HG03159 (cell line): Measurements from ENCODE around the gene ASCC3.
"Not testable (repeated sequence)": the region's sequence is repeated elsewhere in the genome, so short reads cannot be mapped to it uniquely, and the experiment has no call there.

Source experiments
- ATAC-seq: cut with Tn5 transposase; IDR thresholded peaks from one replicate; pipeline ENCODE4 v1.9.1; 2021; ENCODE audit warnings: mild to moderate bottlenecking, moderate library complexity; ENCODE audit not compliant: unreplicated experiment

Gene ASCC3

GRCh38 chr6:100808638-100809275 is 72.4 kb downstream of the ASCC3 start:
- ATAC-seq = no peak

- no peak for ATAC-seq
Observed at GRCh38 chr6:100806296-100806695, 74.8 kb downstream of the ASCC3 start.

- no peak for ATAC-seq
Observed at GRCh38 chr6:100803264-100804045, 77.7 kb downstream of the ASCC3 start.

GRCh38 chr6:100801036-100801435 is 80.1 kb downstream of the ASCC3 start:
- no peak for ATAC-seq

- ATAC-seq = peak; percentile 94
Observed at GRCh38 chr6:100796049-100796823, 84.9 kb downstream of the ASCC3 start.

GRCh38 chr6:100790084-100790483 is 91.0 kb downstream of the ASCC3 start:
- ATAC-seq = no peak

- ATAC-seq = peak; percentile 61
Observed at GRCh38 chr6:100785982-100786381, 95.1 kb downstream of the ASCC3 start.

DNA sequence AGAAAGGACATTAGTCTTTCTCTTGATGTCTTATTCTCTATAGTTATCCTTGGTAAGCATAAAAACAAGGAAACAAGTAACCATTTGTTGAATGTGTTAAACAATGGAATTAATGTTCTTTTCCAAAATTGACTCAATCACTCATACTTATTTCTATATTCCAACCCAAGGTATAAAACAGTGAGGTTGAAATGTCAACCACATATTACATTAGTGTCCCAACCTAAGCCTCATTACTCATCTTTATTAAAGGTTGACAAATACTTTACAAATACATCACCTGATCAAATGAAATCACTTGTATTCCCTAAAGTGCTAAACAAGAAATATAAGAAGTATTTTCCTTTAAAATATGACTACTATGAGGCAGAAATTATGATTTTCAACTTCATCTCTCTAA is 100.5 kb downstream of the ASCC3 start:
- no peak for ATAC-seq

GRCh38 chr6:100775667-100776066 is 105.5 kb downstream of the ASCC3 start:
- no peak for ATAC-seq

DNA sequence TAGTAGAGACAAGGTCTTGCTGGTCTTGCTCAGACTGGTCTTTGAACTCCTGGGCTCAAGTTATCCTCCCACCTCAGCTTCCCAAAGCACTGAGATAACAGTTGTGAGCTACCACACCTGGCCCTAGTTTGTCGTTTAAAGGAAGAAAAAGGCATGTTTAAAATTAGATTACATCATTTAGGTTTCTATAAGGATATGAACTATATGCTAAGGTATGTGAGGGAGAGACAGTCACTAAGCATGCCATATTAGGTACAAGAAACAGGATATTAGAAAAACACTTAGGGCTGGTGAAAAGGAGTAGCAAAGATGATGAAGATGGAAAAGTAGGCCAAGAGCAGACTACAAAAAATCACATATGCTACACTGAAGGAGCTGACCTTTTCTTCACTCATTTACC is 106.4 kb downstream of the ASCC3 start:
- no peak for ATAC-seq

DNA sequence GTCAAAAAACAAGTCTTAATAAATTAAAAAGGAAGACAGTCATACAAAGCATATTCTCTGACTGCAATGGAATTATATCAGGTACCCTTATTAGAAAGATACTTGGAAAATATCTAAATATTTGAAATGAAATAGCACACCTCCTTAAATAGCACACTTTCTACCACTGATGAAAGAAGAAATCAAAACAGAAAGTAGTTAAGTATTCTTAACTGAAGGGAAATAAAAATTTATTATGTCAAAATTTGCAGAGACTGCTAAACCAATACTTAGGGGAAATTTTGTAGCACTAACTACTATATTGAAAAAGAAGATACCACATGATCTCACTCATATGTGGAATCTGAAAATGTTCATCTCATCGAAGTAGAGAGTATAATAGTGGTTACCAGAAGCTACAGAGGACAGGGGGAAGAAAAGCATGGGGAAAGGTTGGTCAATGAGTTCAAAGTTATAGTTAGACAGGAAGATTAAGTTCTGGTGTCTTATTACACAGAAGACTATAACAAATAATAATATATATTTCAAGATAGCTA is 112.2 kb downstream of the ASCC3 start:
- ATAC-seq = no peak

DNA sequence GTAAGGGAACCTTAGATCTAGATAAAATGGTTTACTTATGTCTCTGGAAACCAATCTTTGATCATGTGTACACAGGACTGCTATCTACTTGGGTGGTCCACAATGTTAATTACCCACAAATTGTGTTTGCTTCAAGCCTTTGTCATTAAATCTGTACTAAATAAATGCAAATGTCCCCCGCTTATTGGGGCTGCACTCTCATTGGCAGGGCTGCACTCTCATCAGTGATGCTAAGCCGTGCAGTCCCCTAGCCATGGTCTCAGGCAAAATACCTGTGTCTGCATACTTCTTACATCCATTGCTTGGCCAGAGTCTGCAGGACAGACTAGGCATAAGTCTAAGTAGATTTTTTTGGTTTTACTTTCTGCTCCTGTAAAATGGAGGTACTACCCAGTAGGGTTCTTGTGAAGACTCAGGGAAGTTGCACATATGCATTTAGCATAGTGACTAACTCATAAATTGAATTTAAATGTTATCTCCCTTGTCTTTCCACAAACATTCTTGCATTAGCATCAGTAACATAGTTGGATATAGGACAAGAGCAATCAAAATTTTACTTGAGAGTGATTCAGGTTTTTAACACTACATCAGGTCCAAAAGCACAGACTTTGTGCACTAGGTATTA is 117.4 kb downstream of the ASCC3 start:
- no peak for ATAC-seq

DNA sequence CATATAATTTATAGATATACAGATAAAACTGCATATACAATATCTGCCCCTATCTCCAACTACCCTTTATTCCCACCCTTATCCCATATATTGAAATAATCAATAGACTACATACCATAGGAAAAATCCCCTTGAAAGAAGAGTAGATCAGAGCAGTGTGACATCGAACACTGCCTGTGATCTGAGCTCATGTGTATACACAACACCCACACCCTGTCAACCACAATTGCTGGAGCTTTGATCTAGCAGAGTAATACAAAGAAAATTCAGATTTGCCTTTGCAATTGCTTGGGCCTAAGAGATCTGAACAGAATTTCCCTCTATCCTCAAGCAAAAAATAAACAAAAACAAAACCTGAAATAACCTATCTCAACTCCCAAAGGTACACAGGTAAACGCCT is 119.3 kb downstream of the ASCC3 start:
- ATAC-seq = no peak

- not testable (repeated sequence) for ATAC-seq
Observed at GRCh38 chr6:100758386-100758785, 122.7 kb downstream of the ASCC3 start.

GRCh38 chr6:100753421-100753820 is 127.7 kb downstream of the ASCC3 start:
- ATAC-seq = no peak

GRCh38 chr6:100751590-100751989 is 129.5 kb downstream of the ASCC3 start:
- no peak for ATAC-seq

- no peak for ATAC-seq
Observed at GRCh38 chr6:100745419-100746041, 135.6 kb downstream of the ASCC3 start.

DNA sequence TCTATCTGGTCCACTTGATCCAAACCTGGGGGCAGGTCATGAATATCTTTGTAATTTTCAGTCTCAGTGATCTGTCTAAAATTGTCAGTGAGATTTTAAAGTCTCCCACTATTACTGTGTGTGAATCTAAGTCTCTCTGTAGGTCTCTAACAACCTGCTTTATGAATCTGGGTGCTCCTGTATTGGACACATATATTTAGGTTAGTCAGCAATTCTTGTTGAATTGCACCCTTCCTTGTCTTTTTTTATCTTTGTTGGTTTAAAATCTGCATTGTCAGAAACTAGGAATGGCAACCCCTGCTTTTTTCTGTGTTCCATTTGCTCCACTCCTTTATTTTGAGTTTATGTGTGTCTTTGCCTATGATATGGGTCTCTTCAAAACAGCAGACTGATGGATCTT is 140.7 kb downstream of the ASCC3 start:
- ATAC-seq = no peak

DNA sequence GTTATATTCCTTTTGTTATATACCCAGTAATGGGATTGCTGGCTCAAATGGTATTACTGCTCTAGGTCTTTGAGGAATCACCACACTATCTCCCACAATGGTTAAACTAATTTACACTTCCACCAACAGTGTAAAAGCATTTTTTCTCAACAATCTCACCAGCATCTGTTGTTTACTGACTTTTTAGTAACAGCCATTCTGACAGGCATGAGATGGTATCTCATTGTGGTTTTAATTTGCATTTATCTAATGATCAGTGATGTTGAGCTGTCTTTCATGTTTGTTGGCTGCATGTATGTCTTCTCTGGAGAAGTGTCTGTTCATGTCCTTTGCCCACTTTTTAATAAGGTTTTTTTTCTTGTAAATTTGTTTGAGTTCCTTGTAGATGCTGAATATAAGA is 143.4 kb downstream of the ASCC3 start:
- ATAC-seq = not testable (repeated sequence)

- ATAC-seq = no peak
Observed at GRCh38 chr6:100731411-100731810, 149.7 kb downstream of the ASCC3 start.
